B cell (primary cell): ENCODE data around the gene SUMO2. TPM values are rescaled to one million over a fixed set of nuclear protein-coding genes. Genes with fewer than 3 reads are reported as not detected.
A peak's percentile ranks its signal among the peaks of the same experiment; 100 is the strongest.

Experiments used
- ATAC-seq: fragments of 200-7000 bp; cut with Tn5 transposase; one replicate; pipeline ENCODE4 v1.10.0; 2021; ENCODE audit warnings: low read depth, mild to moderate bottlenecking, moderate number of reproducible peaks, moderate library complexity
- CTCF ChIA-PET: fragments of 350-600 bp; sonication (Branson Sonifier 250); formaldehyde crosslinking; loops from one replicate; lab custom pipeline; 2021; ENCODE audit warnings: antibody characterized with exemption, inconsistent platforms; lab: Charles Lee
- POLR2A ChIA-PET: fragments of 350-600 bp; sonication (Branson Sonifier 250); formaldehyde crosslinking; loops from one replicate; lab custom pipeline; 2021; ENCODE audit warnings: antibody characterized with exemption; lab: Charles Lee
- DNase-seq: peaks from one replicate; pipeline ENCODE4 v3.0.0; 2013
- H2AFZ ChIP-seq: 2 replicates; pipeline ENCODE4 v1.6.1; 2012; ENCODE audit warnings: mild to moderate bottlenecking, low read depth, low read length; ENCODE audit not compliant: insufficient read depth, poor library complexity, severe bottlenecking
- H3K27ac ChIP-seq, 2 donors: 1 replicate in 1 of 2; 2 replicates in 1 of 2; pipeline ENCODE4 v1.5.1; 2012 to 2013; ENCODE audit warnings: low read length in 2 of 2, mild to moderate bottlenecking in 2 of 2, moderate library complexity in 1 of 2
- H3K27me3 ChIP-seq, 4 experiments: fragments of 200-600 bp in 1 of 4; sonication (generic) in 1 of 4; replicated peaks in 1 of 4; 1 replicate in 2 of 4; 2 replicates in 2 of 4; pipeline versions ENCODE4 v1.6.1 to v1.7.0; 2013 to 2016; ENCODE audit warnings: low read length in 3 of 4, mild to moderate bottlenecking in 2 of 4, mixed read lengths in 1 of 4, moderate library complexity in 1 of 4; ENCODE audit not compliant: insufficient read depth in 4 of 4, control insufficient read depth in 3 of 4; ENCODE audit errors: control extremely low read depth in 1 of 4
- H3K36me3 ChIP-seq, 2 experiments: replicated peaks in 1 of 2; 1 replicate in 1 of 2; 2 replicates in 1 of 2; pipeline versions ENCODE4 v1.6.1 to v1.7.1; 2013; ENCODE audit warnings: low read length in 1 of 2; ENCODE audit not compliant: insufficient read depth in 2 of 2, control insufficient read depth in 1 of 2; ENCODE audit errors: control extremely low read depth in 1 of 2, extremely low read depth in 1 of 2
- H3K4me1 ChIP-seq, 2 donors: fragments of 200-600 bp in 1 of 2; sonication (generic) in 1 of 2; 1 replicate in 1 of 2; 2 replicates in 1 of 2; pipeline versions ENCODE4 v1.5.1 to v1.6.1; 2013 to 2017; ENCODE audit warnings: low read length in 2 of 2; ENCODE audit not compliant: control insufficient read depth in 2 of 2, insufficient read depth in 2 of 2
- H3K4me2 ChIP-seq: replicated peaks from 2 replicates; pipeline ENCODE3; 2012; ENCODE audit warnings: mild to moderate bottlenecking, low read depth, low read length; ENCODE audit not compliant: poor library complexity, severe bottlenecking
- H3K4me3 ChIP-seq, 5 experiments: fragments of 200-600 bp in 1 of 5; sonication (generic) in 1 of 5; 1 replicate in 3 of 5; 2 replicates in 2 of 5; pipeline versions ENCODE4 v1.5.1 to v1.7.0; 2011 to 2016; ENCODE audit warnings: low read length in 4 of 5, mild to moderate bottlenecking in 4 of 5, low read depth in 2 of 5, control low read depth in 1 of 5, moderate library complexity in 1 of 5; ENCODE audit not compliant: insufficient read depth in 1 of 5; ENCODE audit errors: control extremely low read depth in 1 of 5, extremely low read depth in 1 of 5
- H3K79me2 ChIP-seq: fragments of 200-600 bp; sonication (generic); one replicate; pipeline ENCODE4 v1.6.0; 2016; ENCODE audit warnings: low read length; ENCODE audit not compliant: control insufficient read depth, insufficient read depth
- H3K9ac ChIP-seq: fragments of 200-600 bp; sonication (generic); 2 replicates; pipeline ENCODE4 v1.6.1; 2017; ENCODE audit warnings: mild to moderate bottlenecking, low read length, moderate library complexity
- H3K9me3 ChIP-seq, 3 donors: one replicate each; pipeline versions ENCODE4 v1.6.1 to v1.7.1; 2013; ENCODE audit warnings: low read length in 2 of 3; ENCODE audit not compliant: control insufficient read depth in 2 of 3, insufficient read depth in 1 of 3; ENCODE audit errors: control extremely low read depth in 1 of 3
- H4K20me1 ChIP-seq: 2 replicates; pipeline ENCODE4 v1.6.0; 2012; ENCODE audit warnings: mild to moderate bottlenecking, low read length; ENCODE audit not compliant: insufficient read depth, control insufficient read depth, poor library complexity, severe bottlenecking
- H3K27ac Mint-ChIP-seq: one replicate; pipeline ENCODE4 v1.8.0; 2021; ENCODE audit warnings: mixed read lengths
- H3K27me3 Mint-ChIP-seq: one replicate; pipeline ENCODE4 v1.8.0; 2021; ENCODE audit warnings: mixed read lengths
- H3K4me1 Mint-ChIP-seq: one replicate; pipeline ENCODE4 v1.8.0; 2021; ENCODE audit warnings: mixed read lengths
- H3K4me3 Mint-ChIP-seq: one replicate; pipeline ENCODE4 v1.8.0; 2021; ENCODE audit warnings: mixed read lengths
- H3K9me3 Mint-ChIP-seq: one replicate; pipeline ENCODE4 v1.8.0; 2022; ENCODE audit warnings: mixed read lengths; ENCODE audit not compliant: insufficient read depth
- EZH2 ChIP-seq: IDR thresholded peaks from 2 replicates; pipeline ENCODE4 v1.6.1; 2012; ENCODE audit warnings: borderline replicate concordance, low read depth, mild to moderate bottlenecking, moderate library complexity, low read length; ENCODE audit not compliant: insufficient read depth, poor library complexity, severe bottlenecking
- WGBS: methylation state at CpG from one replicate; pipeline ENCODE4 v1.1.5; 2013; ENCODE audit warnings: missing lambda C conversion rate; ENCODE audit not compliant: insufficient coverage; 5-methylcytosine and 5-hydroxymethylcytosine counted together
- intact Hi-C: fragments of 100-400 bp; cut with micrococcal nuclease; formaldehyde crosslinking; loops from one replicate; pipeline ENCODE4 v1.10.0; 2022
- polyA plus RNA-seq: library from polyadenylated mRNA; depleted of rRNA; stranded (reverse); fragments of >200 nt; gene quantifications from 2 replicates; pipeline ENCODE4 v1.2.3, GENCODE V29; 2012
- total RNA-seq, 2 donors: library from RNA; stranded (reverse); fragments of 120-200 nt in 1 of 2; gene quantifications; 1 replicate in 1 of 2; 2 replicates in 1 of 2; pipeline versions ENCODE4 v1.2.3 to v1.2.4, GENCODE V29; 2013 to 2022
- TF ChIP-seq, protein P1 (sequence below): fragments of 200-600 bp; IDR thresholded peaks from one replicate; pipeline ENCODE4 v1.8.0; 2022; ENCODE audit warnings: antibody characterized with exemption, mild to moderate bottlenecking

SUMO2 gene
- total and polyA plus RNA-seq, 2 donors (not counting 1 experiment from before 2014, with no cell fraction given), result 35.1 to 229 TPM

- ChIA-PET POLR2A (no interaction called here), CTCF (interaction anchor here (0.8 to 13.4 kb wide), 4 partner anchors 11 to 163 kb away, joined by 3 to 262 read pairs (median 10); partner anchors contain the start of gene ARMC7)
- H3K4me1 ChIP-seq, result peaks cover 26 to 32% of the 10 kb centered on the region in 2 donors
- no peaks in the 10 kb centered on the region for H3K27me3 ChIP-seq
- H3K4me3 Mint-ChIP-seq, result peak overlapping the region; percentile 5
- no peak overlapping the region for H3K4me3 ChIP-seq
- H3K9me3 Mint-ChIP-seq, result no peaks in the 10 kb centered on the region
- peaks cover 51% of the 10 kb centered on the region for H3K4me1 Mint-ChIP-seq
- 91% methylated on average over 4 of the region's 4 CpGs for WGBS
- no peak for ATAC-seq
- TF ChIP-seq EZH2, result no peak
- TF ChIP-seq, protein P1, sequence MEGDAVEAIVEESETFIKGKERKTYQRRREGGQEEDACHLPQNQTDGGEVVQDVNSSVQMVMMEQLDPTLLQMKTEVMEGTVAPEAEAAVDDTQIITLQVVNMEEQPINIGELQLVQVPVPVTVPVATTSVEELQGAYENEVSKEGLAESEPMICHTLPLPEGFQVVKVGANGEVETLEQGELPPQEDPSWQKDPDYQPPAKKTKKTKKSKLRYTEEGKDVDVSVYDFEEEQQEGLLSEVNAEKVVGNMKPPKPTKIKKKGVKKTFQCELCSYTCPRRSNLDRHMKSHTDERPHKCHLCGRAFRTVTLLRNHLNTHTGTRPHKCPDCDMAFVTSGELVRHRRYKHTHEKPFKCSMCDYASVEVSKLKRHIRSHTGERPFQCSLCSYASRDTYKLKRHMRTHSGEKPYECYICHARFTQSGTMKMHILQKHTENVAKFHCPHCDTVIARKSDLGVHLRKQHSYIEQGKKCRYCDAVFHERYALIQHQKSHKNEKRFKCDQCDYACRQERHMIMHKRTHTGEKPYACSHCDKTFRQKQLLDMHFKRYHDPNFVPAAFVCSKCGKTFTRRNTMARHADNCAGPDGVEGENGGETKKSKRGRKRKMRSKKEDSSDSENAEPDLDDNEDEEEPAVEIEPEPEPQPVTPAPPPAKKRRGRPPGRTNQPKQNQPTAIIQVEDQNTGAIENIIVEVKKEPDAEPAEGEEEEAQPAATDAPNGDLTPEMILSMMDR, result no peak
- no peak overlapping the region for H3K9ac ChIP-seq
- peaks cover 31% of the 10 kb centered on the region for H3K79me2 ChIP-seq
- H3K4me2 ChIP-seq, result peak overlapping the region; percentile 11
- no peaks in the 10 kb centered on the region for H3K27me3 Mint-ChIP-seq
- no peak overlapping the region for H3K27ac Mint-ChIP-seq
- no peaks in the 10 kb centered on the region for H3K9me3 ChIP-seq
- no peak overlapping the region for H2AFZ ChIP-seq
- H3K36me3 ChIP-seq, result peaks cover 1 to 16% of the 10 kb centered on the region in 2 experiments
- no peak for DNase-seq
- no peak overlapping the region for H3K27ac ChIP-seq
- intact Hi-C loops, result no loop called here
- peaks cover 10% of the 10 kb centered on the region for H4K20me1 ChIP-seq
These were observed 58.0 kb downstream of the SUMO2 start for GRCh38 chr17:75124819-75125162.

DNA sequence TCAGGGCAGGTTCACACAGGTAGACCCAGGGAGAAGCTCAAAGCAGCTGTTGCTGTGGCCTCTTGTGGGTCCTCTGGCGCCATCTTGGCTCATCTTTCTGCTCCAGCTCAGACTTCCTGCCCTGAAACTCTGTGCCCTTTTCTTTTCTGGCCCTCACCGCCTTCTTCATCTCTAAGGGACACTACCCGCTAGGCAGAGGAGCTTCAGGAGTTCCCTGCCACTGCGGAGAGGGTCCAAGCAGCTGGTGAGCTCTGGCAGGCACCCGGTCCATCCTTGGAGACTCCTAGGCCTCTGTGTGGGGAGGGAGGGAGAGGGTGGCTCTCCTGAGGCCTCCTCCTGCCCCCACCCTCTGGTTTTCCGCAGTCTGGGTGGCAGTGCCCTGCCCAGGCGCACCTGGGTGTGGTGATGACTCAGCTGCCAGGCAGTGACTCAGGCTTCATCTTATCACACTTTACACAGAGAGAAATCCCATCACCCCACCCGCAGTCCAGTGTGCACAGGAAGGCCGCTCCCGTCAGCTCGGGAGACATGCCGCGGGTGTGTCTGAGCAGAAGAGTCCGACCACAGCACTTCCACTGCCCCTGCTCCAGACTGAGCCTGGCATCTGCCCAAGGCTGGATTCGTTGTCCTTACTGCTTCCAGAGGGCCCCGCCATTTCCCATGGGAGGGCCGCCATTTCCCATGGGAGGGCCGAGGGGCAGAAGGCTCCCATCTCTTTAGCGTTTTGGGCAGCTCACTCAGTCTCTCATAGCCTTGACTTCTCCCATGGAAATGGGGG lies 58.5 kb downstream of the SUMO2 start:
- Mint-ChIP-seq H3K27ac (peak overlapping the region; percentile 59), H3K4me3 (peak overlapping the region; percentile 5), H3K4me1 (peaks cover 47% of the 10 kb centered on the region), H3K27me3 (no peaks in the 10 kb centered on the region), H3K9me3 (no peaks in the 10 kb centered on the region)
- H3K4me1 ChIP-seq, result peaks cover 26 to 29% of the 10 kb centered on the region in 2 donors
- no peak overlapping the region for H3K4me3 ChIP-seq
- peaks cover 32% of the 10 kb centered on the region for H3K79me2 ChIP-seq
- TF ChIP-seq, protein P1, result no peak
- TF ChIP-seq EZH2, result no peak
- DNase-seq, result no peak
- H3K36me3 ChIP-seq, result peaks cover 1 to 12% of the 10 kb centered on the region in 2 experiments
- ChIA-PET POLR2A (interaction anchor here (0.8 to 1.9 kb wide), 2 partner anchors 10 to 13 kb away, joined by 4 to 6 read pairs; no protein-coding TSS in a partner anchor), CTCF (interaction anchor here (0.8 to 13.4 kb wide), 4 partner anchors 11 to 163 kb away, joined by 3 to 262 read pairs (median 10); partner anchors contain the start of gene ARMC7)
- H3K9me3 ChIP-seq, result no peaks in the 10 kb centered on the region
- no peak overlapping the region for H3K27ac ChIP-seq
- intact Hi-C loops, result no loop called here
- H3K4me2 ChIP-seq, result peak overlapping the region; percentile 38
- ATAC-seq, result peak; percentile 67
- peaks cover 7% of the 10 kb centered on the region for H4K20me1 ChIP-seq
- H3K27me3 ChIP-seq, result no peaks in the 10 kb centered on the region
- H2AFZ ChIP-seq, result no peak overlapping the region
- 39% methylated on average over 14 of the region's 19 CpGs for WGBS
- no peak overlapping the region for H3K9ac ChIP-seq
